Measurements from ENCODE around the gene ERCC6L2.

DNA sequence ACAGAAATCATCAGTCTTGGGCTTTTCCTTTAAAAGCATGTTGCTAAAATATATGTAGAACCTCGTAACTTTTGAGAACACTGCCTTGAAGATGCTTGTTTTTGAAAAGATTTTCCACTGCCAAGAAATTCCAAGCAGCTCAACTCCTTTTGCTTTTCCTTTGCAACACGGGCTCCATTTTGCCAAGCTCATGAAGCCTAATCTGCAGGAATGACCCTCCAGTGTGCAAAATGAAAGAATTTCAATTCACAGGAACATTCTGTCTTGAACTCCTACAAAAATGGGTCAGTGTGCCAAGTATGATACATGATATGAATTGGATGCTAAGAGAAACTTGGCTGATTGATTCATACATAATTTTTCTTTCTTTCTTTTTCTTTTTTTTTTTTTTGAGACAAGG, 35.4 kb upstream of the ERCC6L2 start:
- TF ChIP-seq, protein P1, sequence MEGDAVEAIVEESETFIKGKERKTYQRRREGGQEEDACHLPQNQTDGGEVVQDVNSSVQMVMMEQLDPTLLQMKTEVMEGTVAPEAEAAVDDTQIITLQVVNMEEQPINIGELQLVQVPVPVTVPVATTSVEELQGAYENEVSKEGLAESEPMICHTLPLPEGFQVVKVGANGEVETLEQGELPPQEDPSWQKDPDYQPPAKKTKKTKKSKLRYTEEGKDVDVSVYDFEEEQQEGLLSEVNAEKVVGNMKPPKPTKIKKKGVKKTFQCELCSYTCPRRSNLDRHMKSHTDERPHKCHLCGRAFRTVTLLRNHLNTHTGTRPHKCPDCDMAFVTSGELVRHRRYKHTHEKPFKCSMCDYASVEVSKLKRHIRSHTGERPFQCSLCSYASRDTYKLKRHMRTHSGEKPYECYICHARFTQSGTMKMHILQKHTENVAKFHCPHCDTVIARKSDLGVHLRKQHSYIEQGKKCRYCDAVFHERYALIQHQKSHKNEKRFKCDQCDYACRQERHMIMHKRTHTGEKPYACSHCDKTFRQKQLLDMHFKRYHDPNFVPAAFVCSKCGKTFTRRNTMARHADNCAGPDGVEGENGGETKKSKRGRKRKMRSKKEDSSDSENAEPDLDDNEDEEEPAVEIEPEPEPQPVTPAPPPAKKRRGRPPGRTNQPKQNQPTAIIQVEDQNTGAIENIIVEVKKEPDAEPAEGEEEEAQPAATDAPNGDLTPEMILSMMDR (IDR thresholded peaks at IDR 0.05), result no peak
- TF ChIP-seq NR2C2 (CRISPR knock-in tag; IDR thresholded peaks at IDR 0.05) (no peak), ELF4 (CRISPR knock-in tag; IDR thresholded peaks at IDR 0.05; ENCODE audit: low read depth) (no peak), JUN (CRISPR knock-in tag; IDR thresholded peaks at IDR 0.05) (no peak), FOXJ3 (CRISPR knock-in tag; IDR thresholded peaks at IDR 0.05; ENCODE audit: borderline replicate concordance) (no peak)
- TF ChIP-seq, protein P2, sequence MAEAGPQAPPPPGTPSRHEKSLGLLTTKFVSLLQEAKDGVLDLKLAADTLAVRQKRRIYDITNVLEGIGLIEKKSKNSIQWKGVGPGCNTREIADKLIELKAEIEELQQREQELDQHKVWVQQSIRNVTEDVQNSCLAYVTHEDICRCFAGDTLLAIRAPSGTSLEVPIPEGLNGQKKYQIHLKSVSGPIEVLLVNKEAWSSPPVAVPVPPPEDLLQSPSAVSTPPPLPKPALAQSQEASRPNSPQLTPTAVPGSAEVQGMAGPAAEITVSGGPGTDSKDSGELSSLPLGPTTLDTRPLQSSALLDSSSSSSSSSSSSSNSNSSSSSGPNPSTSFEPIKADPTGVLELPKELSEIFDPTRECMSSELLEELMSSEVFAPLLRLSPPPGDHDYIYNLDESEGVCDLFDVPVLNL (CRISPR knock-in tag; IDR thresholded peaks at IDR 0.05; ENCODE audit: borderline replicate concordance, low read depth), result no peak
- TF ChIP-seq, protein P3, sequence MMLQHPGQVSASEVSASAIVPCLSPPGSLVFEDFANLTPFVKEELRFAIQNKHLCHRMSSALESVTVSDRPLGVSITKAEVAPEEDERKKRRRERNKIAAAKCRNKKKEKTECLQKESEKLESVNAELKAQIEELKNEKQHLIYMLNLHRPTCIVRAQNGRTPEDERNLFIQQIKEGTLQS (CRISPR knock-in tag; conservative IDR thresholded peaks at IDR 0.05), result no peak
- TF ChIP-seq, protein P4, sequence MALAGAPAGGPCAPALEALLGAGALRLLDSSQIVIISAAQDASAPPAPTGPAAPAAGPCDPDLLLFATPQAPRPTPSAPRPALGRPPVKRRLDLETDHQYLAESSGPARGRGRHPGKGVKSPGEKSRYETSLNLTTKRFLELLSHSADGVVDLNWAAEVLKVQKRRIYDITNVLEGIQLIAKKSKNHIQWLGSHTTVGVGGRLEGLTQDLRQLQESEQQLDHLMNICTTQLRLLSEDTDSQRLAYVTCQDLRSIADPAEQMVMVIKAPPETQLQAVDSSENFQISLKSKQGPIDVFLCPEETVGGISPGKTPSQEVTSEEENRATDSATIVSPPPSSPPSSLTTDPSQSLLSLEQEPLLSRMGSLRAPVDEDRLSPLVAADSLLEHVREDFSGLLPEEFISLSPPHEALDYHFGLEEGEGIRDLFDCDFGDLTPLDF (CRISPR knock-in tag; IDR thresholded peaks at IDR 0.05), result no peak
- TF ChIP-seq, protein P5, sequence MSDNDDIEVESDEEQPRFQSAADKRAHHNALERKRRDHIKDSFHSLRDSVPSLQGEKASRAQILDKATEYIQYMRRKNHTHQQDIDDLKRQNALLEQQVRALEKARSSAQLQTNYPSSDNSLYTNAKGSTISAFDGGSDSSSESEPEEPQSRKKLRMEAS (CRISPR knock-in tag; IDR thresholded peaks at IDR 0.05), result no peak

Data from WTC11 (cell line).